ENCODE results near the gene AKAP6. TPM values are rescaled to one million over a fixed set of nuclear protein-coding genes. Genes with fewer than 3 reads are reported as not detected.

The AKAP6 gene
- total and polyA plus RNA-seq, 10 of the 15 experiments (the other 5 are each of a cell fraction or from before 2014, with no cell fraction given) = 0.35 to 5.9 (median 2.2) TPM

GRCh38 chr14:32731249-32731648 lies 402.2 kb downstream of the AKAP6 start:
- POLR2A ChIA-PET = no interaction called here
- in situ Hi-C loops (cut with MboI) = no loop called here
- WGBS (ENCODE audit: insufficient coverage, insufficient replicate concordance, low lambda C conversion rate, missing lambda C conversion rate) = 48% methylated on average over 2 of the region's 2 CpGs
- Histone ChIP-seq H3K79me2 (ENCODE audit: control insufficient read depth, insufficient read depth, low read length) (no peaks in the 10 kb centered on the region), H3K4me3 (no peak overlapping the region), H3K9ac (ENCODE audit: control insufficient read depth, insufficient read depth, low read length) (no peak overlapping the region), H3K4me2 (ENCODE audit: control insufficient read depth, insufficient read depth) (no peak overlapping the region), H3K4me1 (ENCODE audit: control insufficient read depth, insufficient read depth, low read length) (no peaks in the 10 kb centered on the region), H3K9me3 (replicated peaks; ENCODE audit: control insufficient read depth, insufficient read depth, low read length) (no peaks in the 10 kb centered on the region), H3K27me3 (replicated peaks in 1 of 2; ENCODE audit: control insufficient read depth in 2 of 2, insufficient read depth in 2 of 2, low read length in 1 of 2) (no peaks in the 10 kb centered on the region), H3K27ac (ENCODE audit: control insufficient read depth, insufficient read depth) (no peak overlapping the region), H2AFZ (ENCODE audit: control insufficient read depth, low read depth, low read length) (no peak overlapping the region), H4K20me1 (ENCODE audit: control insufficient read depth, insufficient read depth) (no peaks in the 10 kb centered on the region), H3K36me3 (ENCODE audit: control insufficient read depth in 2 of 2, insufficient read depth in 2 of 2, low read length in 1 of 2) (no peaks in the 10 kb centered on the region)
- CTCF ChIA-PET = interaction anchor here (1.7 kb wide), 1 partner anchor 12 kb away, joined by 5 read pairs; no protein-coding TSS in a partner anchor
- RAD21 ChIA-PET (ENCODE audit: unreplicated experiment) = no interaction called here
- SMC1A ChIA-PET (ENCODE audit: uncharacterized antibody, unreplicated experiment) = no interaction called here
- ATAC-seq = no peak
- no TSS peak for BruUV-seq (replicated peaks)
- TF ChIP-seq SPI1 (IDR thresholded peaks at IDR 0.05; ENCODE audit: borderline replicate concordance, insufficient read depth, low read depth, low read length) (no peak), USF2 (IDR thresholded peaks at IDR 0.05; ENCODE audit: borderline replicate concordance, low read depth, low read length) (no peak), RBBP5 (conservative IDR thresholded peaks at IDR 0.05) (no peak)
- DNase-seq (ENCODE audit: low read depth, low spot score) = no peak
- FAIRE-seq = no peak
- intact Hi-C loops (cut with micrococcal nuclease; ENCODE audit: unreplicated experiment) = no loop called here

- Histone ChIP-seq H2AFZ (ENCODE audit: control insufficient read depth, low read depth, low read length) (no peak overlapping the region), H3K9ac (ENCODE audit: control insufficient read depth, insufficient read depth, low read length) (no peak overlapping the region), H3K4me1 (ENCODE audit: control insufficient read depth, insufficient read depth, low read length) (no peaks in the 10 kb centered on the region), H3K9me3 (replicated peaks; ENCODE audit: control insufficient read depth, insufficient read depth, low read length) (no peaks in the 10 kb centered on the region), H3K4me3 (no peak overlapping the region), H3K4me2 (ENCODE audit: control insufficient read depth, insufficient read depth) (no peak overlapping the region), H3K36me3 (ENCODE audit: control insufficient read depth in 2 of 2, insufficient read depth in 2 of 2, low read length in 1 of 2) (no peaks in the 10 kb centered on the region), H3K27ac (ENCODE audit: control insufficient read depth, insufficient read depth) (no peak overlapping the region), H4K20me1 (ENCODE audit: control insufficient read depth, insufficient read depth) (no peaks in the 10 kb centered on the region), H3K27me3 (replicated peaks in 1 of 2; ENCODE audit: control insufficient read depth in 2 of 2, insufficient read depth in 2 of 2, low read length in 1 of 2) (no peaks in the 10 kb centered on the region), H3K79me2 (ENCODE audit: control insufficient read depth, insufficient read depth, low read length) (no peaks in the 10 kb centered on the region)
- intact Hi-C loops (cut with micrococcal nuclease; ENCODE audit: unreplicated experiment) (no loop called here), in situ Hi-C loops (cut with MboI) (no loop called here)
- ChIA-PET POLR2A (no interaction called here), CTCF (no interaction called here), RAD21 (ENCODE audit: unreplicated experiment) (no interaction called here), SMC1A (ENCODE audit: uncharacterized antibody, unreplicated experiment) (interaction anchor here (0.6 to 0.7 kb wide), 2 partner anchors 743 to 1334 kb away, joined by 3 read pairs; no protein-coding TSS in a partner anchor)
- ATAC-seq (no peak), FAIRE-seq (no peak), DNase-seq (ENCODE audit: low read depth, low spot score) (no peak)
- WGBS (ENCODE audit: insufficient coverage, insufficient replicate concordance, low lambda C conversion rate, missing lambda C conversion rate) = 36% methylated on average over 1 of the region's 1 CpG
- BruUV-seq (replicated peaks) = no TSS peak
- TF ChIP-seq CBX3 (IDR thresholded peaks at IDR 0.05; ENCODE audit: borderline replicate concordance, low read depth) (no peak), CEBPZ (IDR thresholded peaks at IDR 0.05; ENCODE audit: low read depth, low read length) (no peak), EP300 (IDR thresholded peaks at IDR 0.05; ENCODE audit: borderline replicate concordance in 1 of 2, control insufficient read depth in 1 of 2, low read depth in 2 of 2, low read length in 2 of 2) (no peak), SP1 (IDR thresholded peaks at IDR 0.05; ENCODE audit: low read depth, low read length) (no peak), SMAD1 (IDR thresholded peaks at IDR 0.05; ENCODE audit: low read depth, partially characterized antibody) (no peak), TAF1 (IDR thresholded peaks at IDR 0.05; ENCODE audit: borderline replicate concordance, low read depth, low read length) (no peak), POLR2A (IDR thresholded peaks at IDR 0.05; ENCODE audit: low read depth, low read length) (no peak), TBL1XR1 (IDR thresholded peaks at IDR 0.05; ENCODE audit: low read depth, low read length) (no peak)
Measured at GRCh38 chr14:32733015-32733414, 403.9 kb downstream of the AKAP6 start.
